Mammary microvascular endothelial cell (primary cell): ENCODE data around the gene MAP3K15. TPM values are rescaled to one million over a fixed set of nuclear protein-coding genes. Genes with fewer than 3 reads are reported as not detected.

Experiments used
- total RNA-seq: library from RNA; depleted of rRNA; stranded (reverse); fragments of >200 nt; gene quantifications from 2 replicates; pipeline ENCODE4 v1.2.3, GENCODE V29; 2015

Gene MAP3K15
- 0.05 TPM in 1 of 2 replicates, not detected in the other for total RNA-seq

GRCh38 chrX:19514791-19515614, at the start of gene MAP3K15:
Gene MAP3K15, minus strand, starts transcription at chrX:19515508. Its CDS starts 247 bp downstream, at chrX:19515261.

DNA sequence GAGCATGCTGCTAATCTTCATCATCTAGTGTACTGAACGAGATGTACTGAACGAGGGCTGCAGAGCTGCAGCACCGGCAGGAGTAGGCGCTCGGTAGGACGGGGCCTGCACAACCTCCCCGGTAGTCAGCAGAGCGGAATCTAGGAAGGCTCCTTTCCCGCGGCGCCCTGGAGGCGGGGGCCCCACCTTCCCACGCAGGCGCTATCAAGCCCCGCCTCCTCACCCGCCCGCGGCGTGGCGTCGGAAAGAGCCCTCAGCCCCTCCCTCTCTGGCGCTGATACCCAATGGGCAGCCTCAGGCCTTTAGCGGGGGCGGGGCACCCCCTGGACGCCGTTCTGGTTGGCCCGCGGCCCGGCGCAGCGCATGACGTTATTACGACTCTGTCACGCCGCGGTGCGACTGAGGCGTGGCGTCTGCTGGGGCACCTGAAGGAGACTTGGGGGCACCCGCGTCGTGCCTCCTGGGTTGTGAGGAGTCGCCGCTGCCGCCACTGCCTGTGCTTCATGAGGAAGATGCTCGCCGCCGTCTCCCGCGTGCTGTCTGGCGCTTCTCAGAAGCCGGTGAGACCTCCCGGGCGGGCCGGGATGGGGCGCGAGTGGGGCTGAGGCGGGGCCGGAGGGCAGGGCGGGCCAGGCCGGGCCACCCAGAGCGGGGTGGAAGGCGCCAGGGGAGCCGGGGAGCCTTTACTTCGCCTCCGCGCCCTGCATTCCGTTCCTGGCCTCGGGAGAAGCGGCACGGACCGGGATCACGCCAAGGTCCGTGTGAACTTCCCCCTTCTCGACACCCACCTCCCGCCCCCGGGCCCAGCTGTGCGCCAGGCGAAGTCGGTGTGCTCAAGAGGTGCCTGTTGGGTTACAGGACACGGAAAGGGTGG, 171.5 kb downstream of the MAP3K15 start, which contains the start of gene PDHA1:
Gene PDHA1, plus strand, starts transcription at position 393 of the 874 bp plus-strand sequence. Its CDS starts 111 bp downstream, at position 504.

Other genes starting within 250 kb of the MAP3K15 start
- 50.4 and 96.0 TPM in 2 replicates for gene PDHA1, start 171.6 kb downstream of the MAP3K15 start, total RNA-seq